ENCODE results near the gene OR4D1. TPM values are rescaled to one million over a fixed set of nuclear protein-coding genes. Genes with fewer than 3 reads are reported as not detected.

OR4D1 gene
- total RNA-seq, 2 donors from 2014 or later = not detected

DNA sequence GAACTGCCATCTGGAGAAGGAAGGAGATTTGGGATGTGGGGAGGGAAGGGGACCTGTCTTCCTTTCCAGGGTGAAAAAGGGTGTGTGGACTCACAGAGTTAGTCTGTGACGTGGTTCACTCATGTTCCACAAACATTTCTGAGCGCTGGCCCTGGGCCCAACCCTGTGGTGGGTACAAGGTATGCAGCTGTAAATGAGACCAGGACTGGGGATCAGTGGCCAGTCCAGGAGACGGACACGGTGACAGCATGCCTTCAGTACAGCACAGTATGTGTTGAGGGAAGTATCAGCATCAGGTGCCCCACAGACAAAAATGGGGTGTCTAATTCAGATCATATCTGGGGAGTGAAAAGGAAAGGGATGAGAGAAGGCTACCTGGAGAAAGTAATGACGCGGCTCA lies 38.9 kb downstream of the OR4D1 start:
- TF ChIP-seq, protein P1, sequence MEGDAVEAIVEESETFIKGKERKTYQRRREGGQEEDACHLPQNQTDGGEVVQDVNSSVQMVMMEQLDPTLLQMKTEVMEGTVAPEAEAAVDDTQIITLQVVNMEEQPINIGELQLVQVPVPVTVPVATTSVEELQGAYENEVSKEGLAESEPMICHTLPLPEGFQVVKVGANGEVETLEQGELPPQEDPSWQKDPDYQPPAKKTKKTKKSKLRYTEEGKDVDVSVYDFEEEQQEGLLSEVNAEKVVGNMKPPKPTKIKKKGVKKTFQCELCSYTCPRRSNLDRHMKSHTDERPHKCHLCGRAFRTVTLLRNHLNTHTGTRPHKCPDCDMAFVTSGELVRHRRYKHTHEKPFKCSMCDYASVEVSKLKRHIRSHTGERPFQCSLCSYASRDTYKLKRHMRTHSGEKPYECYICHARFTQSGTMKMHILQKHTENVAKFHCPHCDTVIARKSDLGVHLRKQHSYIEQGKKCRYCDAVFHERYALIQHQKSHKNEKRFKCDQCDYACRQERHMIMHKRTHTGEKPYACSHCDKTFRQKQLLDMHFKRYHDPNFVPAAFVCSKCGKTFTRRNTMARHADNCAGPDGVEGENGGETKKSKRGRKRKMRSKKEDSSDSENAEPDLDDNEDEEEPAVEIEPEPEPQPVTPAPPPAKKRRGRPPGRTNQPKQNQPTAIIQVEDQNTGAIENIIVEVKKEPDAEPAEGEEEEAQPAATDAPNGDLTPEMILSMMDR (IDR thresholded peaks at IDR 0.05) = no peak
- no peak overlapping the region for H3K9ac ChIP-seq (ENCODE audit: low read depth in 2 of 2, low read length in 2 of 2)
- intact Hi-C loops (cut with DNase I) = no loop called here

DNA sequence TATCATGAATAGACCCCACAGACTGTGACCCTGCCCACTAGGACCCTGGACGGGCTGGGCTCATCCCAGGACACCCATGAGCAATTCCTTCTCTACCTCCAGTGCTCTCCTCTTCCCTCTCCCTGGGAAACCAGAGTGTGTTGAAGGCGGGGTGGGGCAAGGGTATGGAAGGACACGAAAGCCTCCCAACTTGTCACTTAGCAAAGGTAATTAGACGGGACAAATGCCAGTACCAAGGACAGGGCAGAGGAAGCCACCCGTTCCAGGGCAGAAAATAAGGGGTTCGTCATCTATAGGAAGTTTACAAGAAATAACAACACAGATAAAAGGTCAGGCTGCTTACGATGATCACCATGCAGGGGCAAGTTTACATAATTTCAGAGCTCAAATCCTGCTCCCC lies 39.5 kb downstream of the OR4D1 start:
- Histone ChIP-seq H3K27me3 (no peaks in the 10 kb centered on the region), H3K4me1 (no peaks in the 10 kb centered on the region), H3K9ac (ENCODE audit: low read depth in 2 of 2, low read length in 2 of 2) (no peak overlapping the region), H3K36me3 (no peaks in the 10 kb centered on the region), H3K4me3 (no peak overlapping the region), H3K27ac (no peak overlapping the region), H3K9me3 (no peaks in the 10 kb centered on the region)
- no peak for DNase-seq
- TF ChIP-seq, protein P1 (IDR thresholded peaks at IDR 0.05) = no peak
- intact Hi-C loops (cut with DNase I) = no loop called here

More for the DNA sequence above, 38.9 kb downstream of the OR4D1 start:
- no peaks in the 10 kb centered on the region for H3K36me3 ChIP-seq
- H3K27ac ChIP-seq = no peak overlapping the region
- no peaks in the 10 kb centered on the region for H3K27me3 ChIP-seq
- no peaks in the 10 kb centered on the region for H3K9me3 ChIP-seq
- H3K4me3 ChIP-seq = no peak overlapping the region
- no peaks in the 10 kb centered on the region for H3K4me1 ChIP-seq
- no peak for DNase-seq

DNA sequence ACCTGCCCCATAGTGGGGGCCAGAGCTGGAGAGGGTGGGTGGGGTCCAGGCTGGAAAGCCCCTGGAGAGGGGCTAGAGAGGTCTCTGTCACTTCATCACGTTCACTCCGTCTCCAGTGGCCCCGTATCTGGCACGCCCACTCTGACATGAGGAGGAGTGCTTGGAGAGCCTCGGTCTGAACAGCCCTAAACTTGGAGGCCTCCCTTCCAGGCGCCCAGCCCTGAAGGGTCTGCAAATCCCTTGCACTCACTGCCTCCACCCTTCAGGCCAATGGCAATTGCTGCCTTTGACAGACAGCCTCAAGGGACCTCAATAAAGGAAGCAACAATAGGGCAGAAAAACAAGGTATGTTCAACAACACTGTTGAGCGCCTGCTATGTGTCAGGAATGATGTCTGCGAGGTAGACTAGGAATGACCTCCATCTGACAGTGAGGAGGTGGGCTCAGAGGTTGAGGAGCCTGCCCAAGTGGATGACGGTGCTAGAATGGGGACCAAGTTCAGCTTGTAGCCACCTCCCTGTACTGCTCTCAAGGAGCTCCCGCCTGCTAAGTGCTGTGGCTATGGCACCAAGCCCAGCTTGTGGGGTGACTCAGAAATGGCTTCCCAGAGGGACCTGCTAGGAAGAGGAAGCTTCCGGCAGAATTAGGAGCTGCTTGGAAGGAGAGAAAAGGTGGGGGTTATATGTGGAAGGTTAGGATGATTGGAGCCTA lies 41.4 kb downstream of the OR4D1 start:
- TF ChIP-seq, protein P1 (IDR thresholded peaks at IDR 0.05) = no peak
- Histone ChIP-seq H3K36me3 (no peaks in the 10 kb centered on the region), H3K4me1 (no peaks in the 10 kb centered on the region), H3K27ac (no peak overlapping the region), H3K9ac (ENCODE audit: low read depth in 2 of 2, low read length in 2 of 2) (no peak overlapping the region), H3K27me3 (no peaks in the 10 kb centered on the region), H3K4me3 (no peak overlapping the region), H3K9me3 (no peaks in the 10 kb centered on the region)
- intact Hi-C loops (cut with DNase I) = no loop called here
- no peak for DNase-seq

DNA sequence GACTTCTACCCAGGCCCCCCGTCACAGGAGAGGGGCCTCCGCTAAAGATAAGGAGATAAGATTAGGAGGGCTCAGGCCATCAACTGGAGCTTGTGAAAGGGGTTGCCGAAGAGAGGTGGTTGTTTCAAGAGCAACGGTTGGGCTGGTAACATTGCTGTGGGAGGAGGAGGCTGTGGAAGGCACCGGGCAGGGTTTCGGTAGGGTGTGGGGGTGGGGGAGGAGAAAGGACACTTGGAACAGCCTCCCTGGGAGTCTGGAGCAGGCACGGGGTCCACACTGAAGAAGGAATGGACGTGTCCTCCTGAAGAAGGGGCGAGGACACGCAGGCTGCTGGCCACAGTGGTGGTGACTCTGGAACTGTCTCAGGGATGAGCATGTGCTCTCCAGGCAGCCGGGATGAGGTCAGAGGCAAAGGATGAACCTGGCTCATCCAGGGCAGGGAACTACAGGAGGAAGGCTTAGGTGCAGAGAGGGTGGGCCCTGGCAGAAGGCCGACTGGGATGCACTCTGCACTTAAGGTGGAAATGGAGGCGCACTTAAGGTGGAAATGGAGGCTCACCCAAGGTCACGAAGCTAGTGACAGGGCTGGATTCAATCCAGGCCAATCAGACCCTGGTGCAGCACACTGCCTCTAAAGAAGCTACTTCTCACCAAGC lies 43.2 kb downstream of the OR4D1 start:
- DNase-seq = no peak
- TF ChIP-seq, protein P1 (IDR thresholded peaks at IDR 0.05) = no peak
- Histone ChIP-seq H3K27me3 (no peaks in the 10 kb centered on the region), H3K9ac (ENCODE audit: low read depth in 2 of 2, low read length in 2 of 2) (no peak overlapping the region), H3K27ac (no peak overlapping the region), H3K9me3 (no peaks in the 10 kb centered on the region), H3K36me3 (no peaks in the 10 kb centered on the region), H3K4me1 (no peaks in the 10 kb centered on the region), H3K4me3 (no peak overlapping the region)
- intact Hi-C loops (cut with DNase I) = no loop called here

DNA sequence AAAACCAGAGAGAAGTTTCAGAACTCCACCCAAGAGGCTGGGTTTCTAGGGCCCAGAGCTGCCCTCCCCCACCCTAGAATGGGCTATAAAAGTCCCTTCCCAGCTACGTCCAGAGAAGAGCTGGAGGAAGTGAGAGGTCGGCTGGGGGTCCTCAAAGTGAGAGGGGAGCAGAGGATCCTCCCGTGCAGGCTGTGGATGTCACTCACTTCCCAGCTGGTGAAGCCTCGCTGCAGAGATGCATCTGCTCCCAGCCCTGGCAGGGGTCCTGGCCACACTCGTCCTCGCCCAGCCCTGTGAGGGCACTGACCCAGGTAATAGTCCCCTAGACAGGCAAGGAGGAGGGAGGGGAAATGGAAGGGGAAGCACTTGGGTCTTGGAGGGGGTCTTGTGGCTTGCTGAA lies 44.4 kb downstream of the OR4D1 start, which contains the start of gene EPX:
Gene EPX, plus strand, starts transcription at position 115 of the 400 bp plus-strand sequence. Its CDS starts 121 bp downstream, at position 236.
- H3K36me3 ChIP-seq = no peaks in the 10 kb centered on the region
- no peak within 1 kb of the TSS for H3K9ac ChIP-seq (ENCODE audit: low read depth in 2 of 2, low read length in 2 of 2)
- no peaks in the 10 kb centered on the region for H3K27me3 ChIP-seq
- intact Hi-C loops (cut with DNase I) = no loop called here
- H3K4me1 ChIP-seq = no peaks in the 10 kb centered on the region
- H3K4me3 ChIP-seq = no peak within 1 kb of the TSS
- TF ChIP-seq, protein P1 (IDR thresholded peaks at IDR 0.05) = no peak
- H3K9me3 ChIP-seq = no peaks in the 10 kb centered on the region
- H3K27ac ChIP-seq = no peak within 1 kb of the TSS
- DNase-seq = no peak
